ENCODE data around the gene TLE6.

TLE6 gene

DNA sequence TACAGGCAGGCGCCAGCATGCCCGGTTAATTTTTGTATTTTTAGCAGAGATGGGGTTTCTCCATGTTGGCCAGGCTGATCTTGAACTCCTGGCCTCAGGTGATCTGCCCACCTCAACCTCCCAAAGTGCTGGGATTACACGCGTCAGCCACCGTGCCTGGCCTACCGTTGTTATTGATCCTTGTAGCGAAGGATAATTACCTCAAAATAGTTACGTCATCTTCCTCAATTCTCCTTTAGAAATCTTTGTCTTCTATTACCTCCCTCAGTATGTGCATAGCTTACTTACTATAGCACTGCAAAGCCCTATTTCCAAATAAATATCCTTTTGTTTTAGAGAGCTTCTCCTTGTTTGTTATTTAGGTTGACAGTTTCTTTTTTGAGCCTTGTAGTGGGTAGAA, 9.4 kb upstream of the TLE6 start:
- peaks cover 0 to 3% of the 10 kb centered on the region in 2 experiments for H3K4me1 ChIP-seq (ENCODE audit: control insufficient read depth in 1 of 2, insufficient read depth in 1 of 2, low read depth in 1 of 2, low read length in 1 of 2)
- TF ChIP-seq, protein P1, sequence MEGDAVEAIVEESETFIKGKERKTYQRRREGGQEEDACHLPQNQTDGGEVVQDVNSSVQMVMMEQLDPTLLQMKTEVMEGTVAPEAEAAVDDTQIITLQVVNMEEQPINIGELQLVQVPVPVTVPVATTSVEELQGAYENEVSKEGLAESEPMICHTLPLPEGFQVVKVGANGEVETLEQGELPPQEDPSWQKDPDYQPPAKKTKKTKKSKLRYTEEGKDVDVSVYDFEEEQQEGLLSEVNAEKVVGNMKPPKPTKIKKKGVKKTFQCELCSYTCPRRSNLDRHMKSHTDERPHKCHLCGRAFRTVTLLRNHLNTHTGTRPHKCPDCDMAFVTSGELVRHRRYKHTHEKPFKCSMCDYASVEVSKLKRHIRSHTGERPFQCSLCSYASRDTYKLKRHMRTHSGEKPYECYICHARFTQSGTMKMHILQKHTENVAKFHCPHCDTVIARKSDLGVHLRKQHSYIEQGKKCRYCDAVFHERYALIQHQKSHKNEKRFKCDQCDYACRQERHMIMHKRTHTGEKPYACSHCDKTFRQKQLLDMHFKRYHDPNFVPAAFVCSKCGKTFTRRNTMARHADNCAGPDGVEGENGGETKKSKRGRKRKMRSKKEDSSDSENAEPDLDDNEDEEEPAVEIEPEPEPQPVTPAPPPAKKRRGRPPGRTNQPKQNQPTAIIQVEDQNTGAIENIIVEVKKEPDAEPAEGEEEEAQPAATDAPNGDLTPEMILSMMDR (IDR thresholded peaks at IDR 0.05): no peak
- no peak overlapping the region for H3K4me3 ChIP-seq (ENCODE audit: low read depth in 1 of 2, low read length in 1 of 2)
- no peaks in the 10 kb centered on the region for H3K36me3 ChIP-seq
- H3K9me3 ChIP-seq: no peaks in the 10 kb centered on the region
- peaks cover 21% of the 10 kb centered on the region for H3K27me3 ChIP-seq
- no peak overlapping the region for H3K27ac ChIP-seq

DNA sequence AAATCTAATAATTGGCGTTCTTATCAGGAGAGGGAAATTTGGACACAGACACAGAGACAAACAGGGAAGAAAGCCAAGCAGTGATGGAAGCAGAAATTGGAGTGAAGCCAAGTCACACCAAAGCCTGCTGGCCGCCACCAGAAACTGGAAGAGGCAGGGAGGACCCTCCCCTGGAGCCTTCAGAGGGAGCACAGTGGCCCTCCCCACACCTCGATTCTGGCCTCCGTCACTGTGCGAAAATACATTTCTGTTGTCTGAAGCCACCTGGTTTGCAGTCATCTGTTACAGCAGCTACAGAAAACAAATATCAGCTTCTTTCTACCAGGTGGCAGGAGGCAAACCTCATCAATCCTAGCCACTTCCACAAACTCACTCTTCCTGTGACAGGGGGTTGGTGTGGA, 8.3 kb upstream of the TLE6 start:
- peaks cover 32% of the 10 kb centered on the region for H3K27me3 ChIP-seq
- TF ChIP-seq, protein P1 (IDR thresholded peaks at IDR 0.05): no peak
- no peaks in the 10 kb centered on the region for H3K36me3 ChIP-seq
- peaks cover 0 to 3% of the 10 kb centered on the region in 2 experiments for H3K4me1 ChIP-seq (ENCODE audit: control insufficient read depth in 1 of 2, insufficient read depth in 1 of 2, low read depth in 1 of 2, low read length in 1 of 2)
- no peak overlapping the region for H3K27ac ChIP-seq
- no peak overlapping the region for H3K4me3 ChIP-seq (ENCODE audit: low read depth in 1 of 2, low read length in 1 of 2)
- no peaks in the 10 kb centered on the region for H3K9me3 ChIP-seq

DNA sequence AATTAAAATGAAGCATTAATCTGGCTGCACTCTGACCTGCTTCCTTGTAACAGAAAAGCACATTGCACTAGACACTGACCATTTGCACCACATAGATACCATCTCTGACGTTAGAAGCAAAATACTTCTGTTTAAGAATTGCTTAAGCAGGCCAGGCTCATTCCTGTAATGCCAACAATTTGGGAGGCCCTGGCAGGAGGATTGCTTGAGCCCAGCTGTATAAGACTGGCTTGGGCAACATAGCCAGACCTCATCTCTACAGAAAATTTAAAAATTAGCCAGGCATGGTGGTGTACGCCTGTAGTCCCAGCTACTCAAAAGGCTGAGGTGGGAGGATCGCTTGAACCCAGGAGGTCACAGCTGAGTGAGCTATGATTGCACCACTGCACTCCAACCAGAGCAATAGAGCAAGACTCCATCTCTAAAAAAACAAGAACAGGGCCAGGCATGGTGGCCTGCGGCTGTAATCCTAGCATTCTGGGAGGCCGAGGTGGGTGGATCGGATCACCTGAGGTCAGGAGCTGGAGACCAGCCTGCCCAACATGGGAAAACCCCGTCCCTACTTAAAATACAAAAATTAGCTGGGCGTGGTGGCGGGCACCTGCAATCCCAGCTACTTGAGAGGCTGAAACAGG, 7.0 kb upstream of the TLE6 start:
- Histone ChIP-seq H3K4me3 (ENCODE audit: low read depth in 1 of 2, low read length in 1 of 2) (no peak overlapping the region), H3K4me1 (ENCODE audit: control insufficient read depth in 1 of 2, insufficient read depth in 1 of 2, low read depth in 1 of 2, low read length in 1 of 2) (peaks cover 6 to 12% of the 10 kb centered on the region in 2 experiments), H3K36me3 (no peaks in the 10 kb centered on the region), H3K27ac (no peak overlapping the region), H3K27me3 (peaks cover 44% of the 10 kb centered on the region), H3K9me3 (no peaks in the 10 kb centered on the region)
- TF ChIP-seq, protein P1 (IDR thresholded peaks at IDR 0.05): no peak

DNA sequence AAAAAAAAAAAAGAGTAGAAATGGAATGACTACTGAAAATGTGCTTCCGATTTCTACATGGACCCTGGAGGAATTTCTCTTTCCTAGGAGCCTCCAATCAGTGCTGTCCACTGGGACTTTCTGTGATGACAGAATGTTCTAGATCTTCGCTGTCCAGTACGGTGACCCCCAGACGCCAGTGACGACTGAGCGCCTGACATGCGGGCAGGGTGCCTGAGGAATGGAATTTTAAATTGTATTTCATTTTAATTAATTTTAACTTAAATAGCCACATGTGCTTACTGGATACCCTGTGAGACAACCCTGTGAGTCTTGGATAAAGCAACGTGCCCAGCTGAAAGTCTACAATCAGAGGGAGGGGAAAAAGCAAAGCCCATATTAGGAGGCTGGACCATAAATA, 4.1 kb upstream of the TLE6 start:
- H3K27ac ChIP-seq: no peak overlapping the region
- TF ChIP-seq, protein P1 (IDR thresholded peaks at IDR 0.05): no peak
- peaks cover 18 to 20% of the 10 kb centered on the region in 2 experiments for H3K4me1 ChIP-seq (ENCODE audit: control insufficient read depth in 1 of 2, insufficient read depth in 1 of 2, low read depth in 1 of 2, low read length in 1 of 2)
- H3K36me3 ChIP-seq: no peaks in the 10 kb centered on the region
- no peak overlapping the region for H3K4me3 ChIP-seq (ENCODE audit: low read depth in 1 of 2, low read length in 1 of 2)
- H3K9me3 ChIP-seq: no peaks in the 10 kb centered on the region
- peaks cover 70% of the 10 kb centered on the region for H3K27me3 ChIP-seq

DNA sequence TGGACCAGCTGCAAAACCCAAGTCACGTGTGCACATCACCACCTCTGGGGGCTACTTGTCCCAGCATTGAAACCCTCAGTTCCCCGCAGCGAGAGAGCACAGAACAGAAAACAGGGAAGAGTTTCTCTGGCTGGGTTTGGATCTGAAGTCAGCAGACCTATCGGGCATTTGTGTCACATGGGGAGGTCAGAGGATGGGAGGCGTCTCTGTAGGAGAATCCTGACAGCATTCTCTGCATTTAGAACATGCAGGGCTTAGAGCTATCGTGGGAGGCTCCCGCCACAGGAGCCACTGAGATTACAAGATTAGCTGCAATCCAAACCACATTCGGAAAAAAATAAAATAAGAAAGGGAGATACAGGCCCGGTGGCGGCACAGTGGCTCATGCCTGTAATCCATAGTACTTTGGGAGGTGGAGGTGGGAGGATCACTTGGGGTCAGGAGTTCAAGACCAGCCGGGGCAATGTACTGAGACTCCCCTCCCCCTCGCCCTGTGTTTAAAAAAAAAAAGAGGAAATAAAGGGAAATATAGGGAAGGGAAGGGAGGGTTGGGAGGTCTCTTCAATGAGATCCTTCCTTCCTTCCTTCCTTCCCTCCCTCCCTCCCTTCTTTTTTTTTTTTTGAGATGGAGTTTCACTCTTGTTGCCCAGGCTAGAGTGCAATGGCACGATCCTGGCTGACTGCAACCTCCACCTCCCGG, 2.9 kb upstream of the TLE6 start:
- H3K4me3 ChIP-seq (ENCODE audit: low read depth in 1 of 2, low read length in 1 of 2): no peak overlapping the region

More for the DNA sequence above, 2.9 kb upstream of the TLE6 start:
- Histone ChIP-seq H3K9me3 (no peaks in the 10 kb centered on the region), H3K36me3 (no peaks in the 10 kb centered on the region), H3K4me1 (ENCODE audit: control insufficient read depth in 1 of 2, insufficient read depth in 1 of 2, low read depth in 1 of 2, low read length in 1 of 2) (peaks cover 18 to 20% of the 10 kb centered on the region in 2 experiments), H3K27ac (no peak overlapping the region), H3K27me3 (peaks cover 62% of the 10 kb centered on the region)
- TF ChIP-seq, protein P1 (IDR thresholded peaks at IDR 0.05): no peak

Measured in neutrophil (primary cell).